Common myeloid progenitor, CD34-positive (primary cell): ENCODE measurements around the gene HECTD1.
A peak's percentile ranks its signal among the peaks of the same experiment; 100 is the strongest.
"Not testable (repeated sequence)": the region's sequence is repeated elsewhere in the genome, so short reads cannot be mapped to it uniquely, and the experiment has no call there.

Source experiments
- CTCF ChIA-PET: fragments of 350-600 bp; sonication (Branson Sonifier 250); formaldehyde crosslinking; loops from one replicate; lab custom pipeline; 2021; ENCODE audit warnings: antibody characterized with exemption; lab: Charles Lee
- POLR2A ChIA-PET: fragments of 350-600 bp; sonication (Branson Sonifier 250); formaldehyde crosslinking; loops from one replicate; lab custom pipeline; 2021; ENCODE audit warnings: antibody characterized with exemption; lab: Charles Lee
- DNase-seq, 3 donors: peaks; one replicate each; pipeline versions ENCODE4 v3.0.0 to v3.0.0-alpha.2; 2013
- H3K27ac ChIP-seq, 2 experiments: 1 replicate in 1 of 2; 2 replicates in 1 of 2; pipeline ENCODE4 v1.7.0; 2013; ENCODE audit warnings: inconsistent platforms in 2 of 2, low read length in 2 of 2, mild to moderate bottlenecking in 2 of 2, low read depth in 1 of 2, moderate library complexity in 1 of 2; ENCODE audit not compliant: severe bottlenecking in 2 of 2, insufficient read depth in 1 of 2, poor library complexity in 1 of 2
- H3K27me3 ChIP-seq, 5 experiments: replicated peaks in 2 of 5; 1 replicate in 3 of 5; 2 replicates in 2 of 5; pipeline versions ENCODE4 v1.6.1 to v1.7.0; 2013; ENCODE audit warnings: low read length in 4 of 5, mild to moderate bottlenecking in 2 of 5, moderate library complexity in 2 of 5, inconsistent platforms in 1 of 5; ENCODE audit not compliant: insufficient read depth in 5 of 5, control insufficient read depth in 4 of 5
- H3K36me3 ChIP-seq, 4 experiments: 1 replicate in 2 of 4; 2 replicates in 2 of 4; pipeline versions ENCODE4 v1.6.1 to v1.7.0; 2013; ENCODE audit warnings: low read length in 3 of 4, control low read depth in 1 of 4, mild to moderate bottlenecking in 1 of 4; ENCODE audit not compliant: control insufficient read depth in 4 of 4, insufficient read depth in 4 of 4
- H3K4me1 ChIP-seq, 4 experiments: 1 replicate in 3 of 4; 2 replicates in 1 of 4; pipeline versions ENCODE4 v1.6.1 to v1.7.1; 2013; ENCODE audit warnings: low read length in 3 of 4, mild to moderate bottlenecking in 3 of 4, control low read depth in 1 of 4, inconsistent platforms in 1 of 4, moderate library complexity in 1 of 4; ENCODE audit not compliant: control insufficient read depth in 4 of 4, insufficient read depth in 4 of 4; ENCODE audit errors: control extremely low read depth in 1 of 4
- H3K4me3 ChIP-seq, 7 experiments: 1 replicate in 4 of 7; 2 replicates in 3 of 7; pipeline versions ENCODE4 v1.5.1 to v1.7.0; 2013; ENCODE audit warnings: mild to moderate bottlenecking in 7 of 7, low read length in 6 of 7, moderate library complexity in 6 of 7, inconsistent platforms in 2 of 7, low read depth in 2 of 7, control low read depth in 1 of 7; ENCODE audit not compliant: insufficient read depth in 4 of 7, control insufficient read depth in 1 of 7; ENCODE audit errors: extremely low read depth in 1 of 7
- H3K9me3 ChIP-seq, 5 experiments: 1 replicate in 4 of 5; 2 replicates in 1 of 5; pipeline versions ENCODE4 v1.6.1 to v1.7.1; 2013; ENCODE audit warnings: low read length in 4 of 5, mild to moderate bottlenecking in 2 of 5, inconsistent platforms in 1 of 5, low read depth in 1 of 5, moderate library complexity in 1 of 5; ENCODE audit not compliant: control insufficient read depth in 4 of 5, insufficient read depth in 2 of 5; ENCODE audit errors: control extremely low read depth in 1 of 5
- WGBS: methylation state at CpG from one replicate; pipeline ENCODE4 v1.1.5; 2013; ENCODE audit not compliant: insufficient coverage; 5-methylcytosine and 5-hydroxymethylcytosine counted together

Gene HECTD1

DNA sequence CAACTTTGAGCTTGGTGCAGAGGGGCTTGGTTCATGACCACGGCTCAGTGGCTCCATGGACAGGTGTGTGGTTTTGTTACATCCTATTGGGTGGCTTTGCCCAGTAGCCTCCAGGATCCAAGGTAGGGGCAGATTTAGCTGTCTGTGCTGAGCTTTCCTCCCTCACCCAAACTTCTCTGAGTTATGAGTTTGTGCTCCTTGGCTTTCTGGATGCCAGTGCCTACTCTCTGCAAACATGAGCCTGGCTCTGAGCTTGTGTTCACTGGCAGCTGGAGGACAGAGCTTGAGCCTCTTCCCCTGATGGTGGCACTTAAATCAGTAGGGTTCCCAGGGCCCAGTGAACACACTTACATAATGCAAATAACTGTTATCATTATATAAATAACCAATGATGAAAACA is 45.3 kb upstream of the HECTD1 start:
- POLR2A ChIA-PET: interaction anchor here (0.6 kb wide), 1 partner anchor 114 kb away, joined by 3 read pairs; no protein-coding TSS in a partner anchor
- no peaks in the 10 kb centered on the region for H3K27me3 ChIP-seq
- H3K36me3 ChIP-seq: no peaks in the 10 kb centered on the region
- H3K4me1 ChIP-seq: no peaks in the 10 kb centered on the region
- no peak overlapping the region for H3K27ac ChIP-seq
- H3K4me3 ChIP-seq: no peak overlapping the region
- 83% methylated on average over 1 of the region's 1 CpG for WGBS
- CTCF ChIA-PET: interaction anchor here (0.6 to 2.1 kb wide), 3 partner anchors 9 to 645 kb away, joined by 3 to 5 read pairs (median 3); no protein-coding TSS in a partner anchor
- H3K9me3 ChIP-seq: no peaks in the 10 kb centered on the region
- no peak for DNase-seq

DNA sequence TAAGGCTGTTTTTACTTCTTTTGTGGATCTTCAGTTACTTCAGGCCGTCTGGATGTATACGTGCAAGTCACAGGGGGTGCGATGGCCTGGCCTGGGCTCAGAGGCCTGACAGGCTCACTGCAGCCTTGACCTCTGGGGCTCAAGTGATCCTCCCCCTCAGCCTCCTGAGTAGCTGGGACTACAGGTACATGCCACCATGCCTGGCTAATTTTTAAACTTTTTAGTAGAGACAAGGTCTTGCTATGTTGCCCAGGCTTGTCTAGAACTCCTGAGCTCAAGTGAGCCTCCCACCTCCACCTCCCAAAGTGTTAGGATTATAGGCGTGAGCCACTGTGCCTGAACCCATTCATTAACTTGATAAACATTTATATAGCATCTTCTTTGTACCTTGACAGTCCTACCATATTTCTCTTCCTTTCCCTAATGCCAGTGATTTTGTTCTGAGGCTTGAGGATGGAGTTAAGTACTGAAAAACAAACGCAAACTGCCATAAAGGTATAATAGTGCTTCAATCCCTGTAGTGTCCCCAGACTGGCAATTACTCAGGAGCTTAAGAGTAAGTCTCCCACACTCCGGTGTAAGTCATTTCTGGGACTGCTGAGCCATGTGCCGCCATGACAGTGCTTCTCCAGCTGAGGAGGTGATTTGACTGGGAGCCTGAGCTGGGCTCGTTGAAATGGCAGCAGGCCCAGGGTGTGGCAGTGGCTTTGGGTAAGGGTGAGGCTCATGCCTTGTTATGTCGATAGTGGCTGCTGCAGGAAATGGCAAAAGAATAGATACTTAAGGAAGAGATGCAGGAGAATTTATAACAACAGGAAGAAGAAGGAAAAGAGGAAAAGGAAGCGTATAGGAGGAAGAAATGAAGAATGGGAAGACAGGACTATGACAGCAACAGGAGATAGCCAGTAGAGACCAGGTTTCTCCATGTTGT is 43.7 kb upstream of the HECTD1 start:
- Histone ChIP-seq H3K4me1 (no peaks in the 10 kb centered on the region), H3K9me3 (no peaks in the 10 kb centered on the region), H3K27me3 (no peaks in the 10 kb centered on the region), H3K36me3 (no peaks in the 10 kb centered on the region), H3K27ac (no peak overlapping the region), H3K4me3 (no peak overlapping the region)
- CTCF ChIA-PET: no interaction called here
- POLR2A ChIA-PET: no interaction called here
- DNase-seq: no peak
- 86% methylated on average over 9 of the region's 10 CpGs for WGBS

DNA sequence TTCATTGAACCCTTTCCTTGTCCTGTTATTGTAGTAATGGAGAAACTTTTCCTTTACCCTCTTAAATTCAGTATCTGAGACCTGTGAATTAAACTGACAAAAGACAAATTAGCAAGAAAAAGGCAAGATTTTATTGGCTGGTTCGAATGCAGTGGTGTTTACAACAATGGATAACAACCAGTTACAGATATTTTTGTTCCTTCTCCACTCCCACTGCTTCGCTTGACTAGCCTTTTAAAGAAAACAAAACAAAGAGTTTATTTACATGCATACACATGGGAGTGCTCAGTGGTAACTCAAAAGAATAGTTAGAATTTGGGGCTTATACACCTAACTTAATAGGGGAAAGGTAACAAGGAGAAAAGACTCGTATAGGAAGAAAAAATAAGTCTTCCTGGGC is 37.0 kb upstream of the HECTD1 start:
- DNase-seq: no peak
- Histone ChIP-seq H3K4me1 (peaks cover 0 to 7% (median 0%) of the 10 kb centered on the region in 4 experiments), H3K4me3 (no peak overlapping the region), H3K36me3 (no peaks in the 10 kb centered on the region), H3K27me3 (no peaks in the 10 kb centered on the region), H3K27ac (no peak overlapping the region), H3K9me3 (no peaks in the 10 kb centered on the region)
- 100% methylated on average over 1 of the region's 3 CpGs for WGBS
- ChIA-PET POLR2A (no interaction called here), CTCF (no interaction called here)

DNA sequence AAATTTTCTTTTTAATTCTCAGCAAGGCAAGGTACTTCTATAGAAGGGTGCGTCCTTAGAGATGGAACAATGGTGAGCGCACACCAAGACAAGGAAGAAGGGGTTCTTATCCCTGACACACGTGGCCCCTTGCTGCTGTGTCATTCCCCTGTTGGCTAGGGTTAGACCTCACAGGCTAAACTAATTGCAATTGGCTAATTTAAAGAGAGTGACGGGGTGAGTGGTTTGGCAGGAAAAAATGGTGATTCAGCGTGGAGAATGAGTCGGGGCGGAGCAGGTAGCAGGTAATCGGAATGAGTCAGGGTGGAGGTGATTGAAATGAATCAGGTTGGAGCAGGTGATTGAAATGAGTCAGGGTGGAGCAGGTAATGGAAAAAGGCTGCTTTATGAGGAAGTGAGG is 36.3 kb upstream of the HECTD1 start:
- 90% methylated on average over 8 of the region's 8 CpGs for WGBS
- DNase-seq: no peak
- CTCF ChIA-PET: interaction anchor here (0.6 kb wide), 1 partner anchor 946 kb away, joined by 3 read pairs; no protein-coding TSS in a partner anchor
- H3K9me3 ChIP-seq: no peaks in the 10 kb centered on the region
- no peak overlapping the region for H3K4me3 ChIP-seq
- no peak overlapping the region for H3K27ac ChIP-seq
- H3K4me1 ChIP-seq: peaks cover 0 to 7% (median 0%) of the 10 kb centered on the region in 4 experiments
- POLR2A ChIA-PET: no interaction called here
- no peaks in the 10 kb centered on the region for H3K27me3 ChIP-seq
- H3K36me3 ChIP-seq: no peaks in the 10 kb centered on the region

DNA sequence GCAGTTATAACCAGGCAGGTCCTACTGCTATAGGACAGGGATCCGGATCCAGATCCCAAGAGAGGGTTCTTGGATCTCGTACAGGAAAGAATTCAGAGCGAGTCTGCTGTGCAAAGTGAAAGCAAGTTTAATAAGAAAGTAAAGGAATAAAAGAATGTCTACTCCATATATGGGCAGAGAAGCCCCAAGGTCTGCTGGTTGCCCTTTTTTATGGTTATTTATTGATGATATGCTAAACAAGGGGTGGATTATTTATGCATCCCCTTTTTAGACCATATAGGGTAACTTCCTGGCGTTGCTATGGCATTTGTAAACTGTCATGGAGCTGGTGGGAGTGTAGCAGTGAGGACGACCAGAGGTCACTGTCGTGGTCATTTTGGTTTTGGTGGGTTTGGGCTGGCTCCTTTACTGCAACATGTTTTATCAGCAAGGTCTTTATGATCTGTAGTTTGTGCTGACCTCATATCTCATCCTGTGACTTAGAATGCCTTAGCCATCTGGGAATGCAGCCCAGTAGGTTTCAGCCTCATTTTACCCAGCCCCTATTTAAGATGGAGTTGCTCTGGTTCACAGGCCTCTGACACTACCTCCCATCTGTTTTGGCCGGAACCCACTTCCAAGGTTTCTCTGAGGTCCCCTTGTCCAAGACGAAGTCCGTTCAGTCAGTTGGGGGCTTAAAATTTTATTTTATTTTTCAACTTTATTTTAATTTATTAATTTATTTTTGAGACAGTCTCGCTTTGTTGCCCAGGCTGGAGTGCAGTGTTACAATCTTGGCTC is 34.8 kb upstream of the HECTD1 start:
- H3K4me1 ChIP-seq, H3K9me3 ChIP-seq, H3K27me3 ChIP-seq, POLR2A ChIA-PET, H3K27ac ChIP-seq, H3K4me3 ChIP-seq, H3K36me3 ChIP-seq, CTCF ChIA-PET: not testable (repeated sequence)
- peak in 2 of 3 donors; percentile 13 to 16 for DNase-seq
- WGBS: 88% methylated on average over 4 of the region's 10 CpGs

DNA sequence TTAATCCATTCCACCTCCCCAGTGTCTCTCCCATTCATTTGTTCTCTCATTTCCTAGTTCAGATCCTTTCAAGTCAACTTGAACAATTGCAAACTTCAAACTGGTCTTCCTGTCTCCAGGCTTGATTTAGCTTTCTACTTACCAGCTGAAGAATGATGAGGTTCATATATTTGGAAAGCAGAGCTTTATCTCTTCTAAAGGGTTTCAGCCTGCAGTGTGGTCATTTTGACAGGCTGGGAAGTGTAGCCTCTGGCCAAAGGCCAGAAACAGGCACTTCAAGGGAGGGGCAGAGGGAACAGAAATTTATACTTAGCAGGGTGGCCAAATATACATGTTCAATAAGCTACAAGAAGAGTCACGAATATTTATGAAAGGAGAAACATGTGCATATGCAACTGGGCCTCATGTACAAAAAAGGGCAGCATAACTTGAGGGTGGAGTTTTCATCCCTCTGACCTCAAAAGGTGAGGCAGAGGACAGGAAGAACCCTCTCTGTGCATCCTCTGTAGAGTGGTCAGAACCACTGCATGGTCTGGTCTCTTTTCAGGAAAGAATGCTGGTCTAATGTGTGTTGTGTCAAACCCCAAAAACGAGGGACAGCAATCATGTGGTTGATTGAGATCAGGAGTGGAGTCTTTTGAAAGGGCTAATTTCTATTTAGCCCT is 34.0 kb upstream of the HECTD1 start:
- CTCF ChIA-PET: no interaction called here

More for the DNA sequence above, 34.0 kb upstream of the HECTD1 start:
- H3K9me3 ChIP-seq: no peaks in the 10 kb centered on the region
- no peak for DNase-seq
- WGBS: 100% methylated on average over 2 of the region's 2 CpGs
- POLR2A ChIA-PET: no interaction called here
- H3K4me3 ChIP-seq: no peak overlapping the region
- no peaks in the 10 kb centered on the region for H3K36me3 ChIP-seq
- H3K27me3 ChIP-seq: no peaks in the 10 kb centered on the region
- no peak overlapping the region for H3K27ac ChIP-seq
- peaks cover 0 to 7% (median 0%) of the 10 kb centered on the region in 4 experiments for H3K4me1 ChIP-seq
